Erythroblast (primary cell): ENCODE results near the gene DNAJC16.

ENCODE experiments used
- GATA1 ChIP-seq: IDR thresholded peaks from 2 replicates; pipeline ENCODE4 v1.6.1; 2011; ENCODE audit warnings: low read depth, mild to moderate bottlenecking, control low read depth, low read length, moderate library complexity
- POLR2A ChIP-seq: IDR thresholded peaks from 2 replicates; pipeline ENCODE4 v1.6.1; 2011; ENCODE audit warnings: mild to moderate bottlenecking, low read length

GRCh38 chr1:15570861-15571260 is 44.2 kb downstream of the DNAJC16 start:
- TF ChIP-seq POLR2A (no peak), GATA1 (no peak)
